ENCODE results near the gene CPEB4. TPM values are rescaled to one million over a fixed set of nuclear protein-coding genes. Genes with fewer than 3 reads are reported as not detected.
A peak's percentile ranks its signal among the peaks of the same experiment; 100 is the strongest.

CPEB4 gene
- total and polyA plus RNA-seq, 4 donors, result 14.3 to 113 (median 32.1) TPM

GRCh38 chr5:173954671-173955521 is 66.7 kb downstream of the CPEB4 start:
- peak overlapping the region; percentile 65 to 75 for H3K27ac ChIP-seq (ENCODE audit: low read depth in 1 of 2, low read length in 2 of 2)
- 46% methylated on average over 6 of the region's 6 CpGs for WGBS
- DNase-seq (ENCODE audit: low spot score), result no peak
- H3K36me3 ChIP-seq (ENCODE audit: control insufficient read depth in 4 of 4, insufficient read depth in 3 of 4, low read depth in 1 of 4, low read length in 3 of 4), result peaks cover 19 to 58% (median 39%) of the 10 kb centered on the region in 4 donors
- H3K27me3 ChIP-seq (ENCODE audit: control insufficient read depth in 4 of 4, insufficient read depth in 4 of 4, low read length in 3 of 4), result no peaks in the 10 kb centered on the region
- peak overlapping the region in 1 of 2 donors; percentile 76 for H3K9ac ChIP-seq (ENCODE audit: low read depth in 1 of 2, low read length in 2 of 2)
- H3K4me1 ChIP-seq (ENCODE audit: control insufficient read depth in 4 of 4, insufficient read depth in 4 of 4, low read length in 3 of 4), result peaks cover 7 to 31% (median 29%) of the 10 kb centered on the region in 4 donors
- no peak overlapping the region for H3K4me3 ChIP-seq (ENCODE audit: low read depth in 1 of 3, low read length in 3 of 3)
- TF ChIP-seq, protein P1, sequence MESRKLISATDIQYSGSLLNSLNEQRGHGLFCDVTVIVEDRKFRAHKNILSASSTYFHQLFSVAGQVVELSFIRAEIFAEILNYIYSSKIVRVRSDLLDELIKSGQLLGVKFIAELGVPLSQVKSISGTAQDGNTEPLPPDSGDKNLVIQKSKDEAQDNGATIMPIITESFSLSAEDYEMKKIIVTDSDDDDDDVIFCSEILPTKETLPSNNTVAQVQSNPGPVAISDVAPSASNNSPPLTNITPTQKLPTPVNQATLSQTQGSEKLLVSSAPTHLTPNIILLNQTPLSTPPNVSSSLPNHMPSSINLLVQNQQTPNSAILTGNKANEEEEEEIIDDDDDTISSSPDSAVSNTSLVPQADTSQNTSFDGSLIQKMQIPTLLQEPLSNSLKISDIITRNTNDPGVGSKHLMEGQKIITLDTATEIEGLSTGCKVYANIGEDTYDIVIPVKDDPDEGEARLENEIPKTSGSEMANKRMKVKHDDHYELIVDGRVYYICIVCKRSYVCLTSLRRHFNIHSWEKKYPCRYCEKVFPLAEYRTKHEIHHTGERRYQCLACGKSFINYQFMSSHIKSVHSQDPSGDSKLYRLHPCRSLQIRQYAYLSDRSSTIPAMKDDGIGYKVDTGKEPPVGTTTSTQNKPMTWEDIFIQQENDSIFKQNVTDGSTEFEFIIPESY (IDR thresholded peaks at IDR 0.05), result peak; percentile 19
- TF ChIP-seq RAD21 (IDR thresholded peaks at IDR 0.05) (peak; percentile 43 to 49), TAF1 (conservative IDR thresholded peaks at IDR 0.05) (peak; percentile 51), NR2F2 (IDR thresholded peaks at IDR 0.05) (peak; percentile 80), SP1 (IDR thresholded peaks at IDR 0.05) (no peak), EGR1 (IDR thresholded peaks at IDR 0.05; ENCODE audit: low read depth in 2 of 2) (no peak), RXRA (IDR thresholded peaks at IDR 0.05) (peak; percentile 88), YY1 (IDR thresholded peaks at IDR 0.05) (peak; percentile 65), HNF4G (IDR thresholded peaks at IDR 0.05) (no peak), JUND (IDR thresholded peaks at IDR 0.05) (peak in 1 of 2 donors; percentile 7), HNF4A (conservative IDR thresholded peaks at IDR 0.05) (peak; percentile 59 to 73), REST (IDR thresholded peaks at IDR 0.05) (peak; percentile 55), FOXA1 (IDR thresholded peaks at IDR 0.05) (no peak), GABPA (IDR thresholded peaks at IDR 0.05 in 1 of 2, conservative IDR thresholded peaks at IDR 0.05 in 1 of 2) (no peak), FOXA2 (IDR thresholded peaks at IDR 0.05) (no peak)
- TF ChIP-seq, protein P2, sequence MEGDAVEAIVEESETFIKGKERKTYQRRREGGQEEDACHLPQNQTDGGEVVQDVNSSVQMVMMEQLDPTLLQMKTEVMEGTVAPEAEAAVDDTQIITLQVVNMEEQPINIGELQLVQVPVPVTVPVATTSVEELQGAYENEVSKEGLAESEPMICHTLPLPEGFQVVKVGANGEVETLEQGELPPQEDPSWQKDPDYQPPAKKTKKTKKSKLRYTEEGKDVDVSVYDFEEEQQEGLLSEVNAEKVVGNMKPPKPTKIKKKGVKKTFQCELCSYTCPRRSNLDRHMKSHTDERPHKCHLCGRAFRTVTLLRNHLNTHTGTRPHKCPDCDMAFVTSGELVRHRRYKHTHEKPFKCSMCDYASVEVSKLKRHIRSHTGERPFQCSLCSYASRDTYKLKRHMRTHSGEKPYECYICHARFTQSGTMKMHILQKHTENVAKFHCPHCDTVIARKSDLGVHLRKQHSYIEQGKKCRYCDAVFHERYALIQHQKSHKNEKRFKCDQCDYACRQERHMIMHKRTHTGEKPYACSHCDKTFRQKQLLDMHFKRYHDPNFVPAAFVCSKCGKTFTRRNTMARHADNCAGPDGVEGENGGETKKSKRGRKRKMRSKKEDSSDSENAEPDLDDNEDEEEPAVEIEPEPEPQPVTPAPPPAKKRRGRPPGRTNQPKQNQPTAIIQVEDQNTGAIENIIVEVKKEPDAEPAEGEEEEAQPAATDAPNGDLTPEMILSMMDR (IDR thresholded peaks at IDR 0.05; ENCODE audit: low read depth, low read length, missing input control), result no peak
- TF ChIP-seq, protein P3, sequence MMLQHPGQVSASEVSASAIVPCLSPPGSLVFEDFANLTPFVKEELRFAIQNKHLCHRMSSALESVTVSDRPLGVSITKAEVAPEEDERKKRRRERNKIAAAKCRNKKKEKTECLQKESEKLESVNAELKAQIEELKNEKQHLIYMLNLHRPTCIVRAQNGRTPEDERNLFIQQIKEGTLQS (IDR thresholded peaks at IDR 0.05), result no peak
- TF ChIP-seq, protein P4, sequence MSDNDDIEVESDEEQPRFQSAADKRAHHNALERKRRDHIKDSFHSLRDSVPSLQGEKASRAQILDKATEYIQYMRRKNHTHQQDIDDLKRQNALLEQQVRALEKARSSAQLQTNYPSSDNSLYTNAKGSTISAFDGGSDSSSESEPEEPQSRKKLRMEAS (IDR thresholded peaks at IDR 0.05), result no peak
- no peaks in the 10 kb centered on the region for H3K9me3 ChIP-seq (ENCODE audit: control insufficient read depth in 4 of 4, low read length in 3 of 4)
